ENCODE measurements around the gene CAPN5.
"Not testable (repeated sequence)": the region's sequence is repeated elsewhere in the genome, so short reads cannot be mapped to it uniquely, and the experiment has no call there.

CAPN5 gene

GRCh38 chr11:77066229-77067042, at the start of gene CAPN5:
Gene CAPN5, plus strand, starts transcription at chr11:77066971. Its CDS starts 17,916 bp downstream, at chr11:77084887.
- H3K4me3 ChIP-seq (ENCODE audit: low read depth, low read length), result peak within 1 kb of the TSS; percentile 67
- peak; percentile 88 for DNase-seq (ENCODE audit: low read depth)
- peak; percentile 20 for TF ChIP-seq CTCF (IDR thresholded peaks at IDR 0.05; ENCODE audit: insufficient read depth, low read depth, low read length, missing control alignments)

GRCh38 chr11:77018396-77018924, 48.3 kb upstream of the CAPN5 start:
- H3K4me3 ChIP-seq (ENCODE audit: low read depth, low read length); DNase-seq (ENCODE audit: low read depth): not testable (repeated sequence)

GRCh38 chr11:77019976-77020595, 46.7 kb upstream of the CAPN5 start:
- TF ChIP-seq CTCF (IDR thresholded peaks at IDR 0.05; ENCODE audit: insufficient read depth, low read depth, low read length, missing control alignments), result no peak
- DNase-seq (ENCODE audit: low read depth), result no peak

GRCh38 chr11:77020734-77021133, 46.0 kb upstream of the CAPN5 start:
- no peak for TF ChIP-seq CTCF (IDR thresholded peaks at IDR 0.05; ENCODE audit: insufficient read depth, low read depth, low read length, missing control alignments)
- no peak for DNase-seq (ENCODE audit: low read depth)
- no peak overlapping the region for H3K4me3 ChIP-seq (ENCODE audit: low read depth, low read length)

More at GRCh38 chr11:77019976-77020595, 46.7 kb upstream of the CAPN5 start:
- H3K4me3 ChIP-seq (ENCODE audit: low read depth, low read length), result no peak overlapping the region

- peak; percentile 12 for DNase-seq (ENCODE audit: low read depth)
- no peak for TF ChIP-seq CTCF (IDR thresholded peaks at IDR 0.05; ENCODE audit: insufficient read depth, low read depth, low read length, missing control alignments)
Measured at GRCh38 chr11:77024745-77025144, 42.0 kb upstream of the CAPN5 start.

GRCh38 chr11:77026221-77026620, 40.5 kb upstream of the CAPN5 start:
- H3K4me3 ChIP-seq (ENCODE audit: low read depth, low read length), result no peak overlapping the region
- no peak for TF ChIP-seq CTCF (IDR thresholded peaks at IDR 0.05; ENCODE audit: insufficient read depth, low read depth, low read length, missing control alignments)
- no peak for DNase-seq (ENCODE audit: low read depth)

More at GRCh38 chr11:77024745-77025144, 42.0 kb upstream of the CAPN5 start:
- no peak overlapping the region for H3K4me3 ChIP-seq (ENCODE audit: low read depth, low read length)

GRCh38 chr11:77026743-77027142, 40.0 kb upstream of the CAPN5 start:
- H3K4me3 ChIP-seq (ENCODE audit: low read depth, low read length), result no peak overlapping the region
- DNase-seq (ENCODE audit: low read depth), result no peak
- no peak for TF ChIP-seq CTCF (IDR thresholded peaks at IDR 0.05; ENCODE audit: insufficient read depth, low read depth, low read length, missing control alignments)
